GM23338 (cell line): Measurements from ENCODE around the gene LPP. TPM values are rescaled to one million over a fixed set of nuclear protein-coding genes. Genes with fewer than 3 reads are reported as not detected.

Experiments
- ATAC-seq: fragments of 200-7000 bp; cut with Tn5 transposase; 3 replicates; pipeline ENCODE4 v1.9.1; 2020
- DNase-seq: peaks from one replicate; pipeline ENCODE4 v3.0.0-alpha.2; 2015; ENCODE audit warnings: low spot score
- H2AFZ ChIP-seq: fragments of 200-600 bp; sonication (generic); 2 replicates; pipeline ENCODE4 v1.8.0; 2016; ENCODE audit warnings: antibody characterized with exemption, mild to moderate bottlenecking, moderate library complexity
- H3F3A ChIP-seq: fragments of 200-600 bp; sonication (generic); replicated peaks from 2 replicates; pipeline ENCODE4 v1.8.0; 2017; ENCODE audit warnings: antibody characterized with exemption, mixed run types, low read depth
- H3K27ac ChIP-seq: fragments of 200-600 bp; sonication (generic); 2 replicates; pipeline ENCODE4 v1.6.1; 2016; ENCODE audit warnings: low read depth
- H3K27me3 ChIP-seq: fragments of 200-600 bp; sonication (generic); 2 replicates; pipeline ENCODE4 v1.8.0; 2016; ENCODE audit warnings: mild to moderate bottlenecking, mixed run types, moderate library complexity; ENCODE audit not compliant: insufficient read depth
- H3K36me3 ChIP-seq: fragments of 200-600 bp; sonication (generic); 2 replicates; pipeline ENCODE4 v1.8.0; 2016; ENCODE audit warnings: mild to moderate bottlenecking; ENCODE audit not compliant: insufficient read depth
- H3K4me1 ChIP-seq: fragments of 200-600 bp; sonication (generic); 2 replicates; pipeline ENCODE4 v1.8.0; 2016; ENCODE audit warnings: mild to moderate bottlenecking, moderate library complexity; ENCODE audit not compliant: insufficient read depth
- H3K4me2 ChIP-seq: fragments of 200-600 bp; sonication (generic); 2 replicates; pipeline ENCODE4 v1.7.1; 2017; ENCODE audit warnings: mixed run types
- H3K4me3 ChIP-seq: fragments of 200-600 bp; sonication (generic); 2 replicates; pipeline ENCODE4 v1.6.1; 2016; ENCODE audit warnings: mixed run types
- H3K79me2 ChIP-seq: fragments of 200-600 bp; sonication (generic); replicated peaks from 2 replicates; pipeline ENCODE4 v1.8.0; 2017; ENCODE audit warnings: mild to moderate bottlenecking; ENCODE audit not compliant: insufficient read depth
- H3K9me2 ChIP-seq: fragments of 200-600 bp; sonication (generic); 2 replicates; pipeline ENCODE4 v1.8.0; 2017; ENCODE audit not compliant: insufficient read depth
- H4K20me1 ChIP-seq: fragments of 200-600 bp; sonication (generic); replicated peaks from 2 replicates; pipeline ENCODE4 v1.8.0; 2017; ENCODE audit warnings: mild to moderate bottlenecking; ENCODE audit not compliant: insufficient read depth
- H3K27ac Mint-ChIP-seq: 2 replicates; pipeline ENCODE4 v1.8.0; 2020; ENCODE audit warnings: inconsistent platforms, mild to moderate bottlenecking, moderate library complexity, mixed read lengths
- H3K27me3 Mint-ChIP-seq: 3 replicates; pipeline ENCODE4 v1.8.0; 2022; ENCODE audit warnings: low read depth, mild to moderate bottlenecking, moderate library complexity, mixed read lengths, inconsistent platforms; ENCODE audit not compliant: insufficient read depth, poor library complexity
- H3K36me3 Mint-ChIP-seq: 3 replicates; pipeline ENCODE4 v1.8.0; 2021; ENCODE audit warnings: low read depth, mild to moderate bottlenecking, inconsistent platforms, moderate library complexity, mixed read lengths
- H3K4me1 Mint-ChIP-seq: 3 replicates; pipeline ENCODE4 v1.8.0; 2020; ENCODE audit warnings: mild to moderate bottlenecking, inconsistent platforms, mixed read lengths
- H3K4me3 Mint-ChIP-seq: 3 replicates; pipeline ENCODE4 v1.8.0; 2021; ENCODE audit warnings: moderate library complexity, mild to moderate bottlenecking, inconsistent platforms, mixed read lengths
- H3K9me3 Mint-ChIP-seq: 3 replicates; pipeline ENCODE4 v1.8.0; 2020; ENCODE audit warnings: moderate library complexity, mild to moderate bottlenecking, inconsistent platforms, mixed read lengths
- CREB1 ChIP-seq: fragments of 250-450 bp; sonication (Bioruptor Pico); IDR thresholded peaks from 2 replicates; pipeline ENCODE4 v1.5.0; 2020; ENCODE audit warnings: low read depth, mild to moderate bottlenecking, moderate library complexity
- CTCF ChIP-seq, 2 experiments: fragments of 200-600 bp in 1 of 2; sonication (generic) in 1 of 2; conservative IDR thresholded peaks; 2 replicates each; pipeline versions ENCODE4 v1.5.1 to v1.6.1; 2016 to 2017; ENCODE audit warnings: antibody characterized with exemption in 2 of 2, low read depth in 2 of 2, mild to moderate bottlenecking in 2 of 2, moderate library complexity in 1 of 2
- ETS1 ChIP-seq: IDR thresholded peaks from 2 replicates; pipeline ENCODE4 v1.6.1; 2016; ENCODE audit warnings: antibody characterized with exemption
- EZH2 ChIP-seq: fragments of 200-600 bp; sonication (generic); IDR thresholded peaks from one replicate; pipeline ENCODE4 v1.8.0; 2017; ENCODE audit warnings: antibody characterized with exemption, mild to moderate bottlenecking, low read depth; ENCODE audit not compliant: unreplicated experiment
- EZH2phosphoT487 ChIP-seq: fragments of 200-600 bp; sonication (generic); IDR thresholded peaks from one replicate; pipeline ENCODE4 v1.8.1; 2018; ENCODE audit warnings: antibody characterized with exemption; ENCODE audit not compliant: unreplicated experiment
- JUNB ChIP-seq: IDR thresholded peaks from one replicate; pipeline ENCODE4 v1.6.1; 2016; ENCODE audit warnings: antibody characterized with exemption; ENCODE audit not compliant: unreplicated experiment
- NANOG ChIP-seq: IDR thresholded peaks from 2 replicates; pipeline ENCODE4 v1.6.1; 2016; ENCODE audit warnings: antibody characterized with exemption, borderline replicate concordance
- REST ChIP-seq: IDR thresholded peaks from one replicate; pipeline ENCODE4 v1.6.1; 2018; ENCODE audit warnings: antibody characterized with exemption; ENCODE audit not compliant: unreplicated experiment
- STAT1 ChIP-seq: IDR thresholded peaks from one replicate; pipeline ENCODE4 v1.6.1; 2016; ENCODE audit warnings: antibody characterized with exemption; ENCODE audit not compliant: unreplicated experiment
- ZNF114 ChIP-seq: fragments of 250-450 bp; sonication (Bioruptor Pico); IDR thresholded peaks from 2 replicates; pipeline ENCODE4 v1.5.0; 2020; ENCODE audit warnings: mild to moderate bottlenecking, moderate library complexity
- ZNF331 ChIP-seq: fragments of 250-450 bp; sonication (Bioruptor Pico); IDR thresholded peaks from 2 replicates; pipeline ENCODE4 v1.5.0; 2020; ENCODE audit warnings: low read depth, mild to moderate bottlenecking, moderate library complexity
- polyA plus RNA-seq: library from polyadenylated mRNA; unstranded; fragments of >200 nt; fragmentation: Nextera tagmentation; extraction: Ambion mirVana; gene quantifications from 2 replicates; pipeline ENCODE4 v1.2.1, GENCODE V29; 2016
- total RNA-seq: library from RNA; depleted of rRNA; stranded (reverse); fragments of >200 nt; shearing (Covaris generic); gene quantifications from 2 replicates; pipeline ENCODE4 v1.2.3, GENCODE V29; 2014

Gene LPP
- total and polyA plus RNA-seq, 2 experiments from 2014 or later, result 23.0 to 35.2 TPM

GRCh38 chr3:188270423-188270972 is 116.5 kb downstream of the LPP start (continued):
- TF ChIP-seq ZNF331 (CRISPR knock-in tag), result no peak
- TF ChIP-seq REST, result no peak
- TF ChIP-seq JUNB, result no peak
- no peak for TF ChIP-seq EZH2
- no peak for TF ChIP-seq ZNF114 (CRISPR knock-in tag)
- no peak for TF ChIP-seq NANOG

- Histone ChIP-seq H3F3A (no peaks in the 10 kb centered on the region), H3K27ac (peak overlapping the region; percentile 72; the same call in 1 of the 2 replicates), H3K4me3 (no peak overlapping the region), H3K79me2 (no peaks in the 10 kb centered on the region), H4K20me1 (no peaks in the 10 kb centered on the region), H2AFZ (no peak overlapping the region), H3K4me2 (no peak overlapping the region), H3K27me3 (no peaks in the 10 kb centered on the region), H3K4me1 (peaks cover 48% of the 10 kb centered on the region), H3K36me3 (no peaks in the 10 kb centered on the region), H3K9me2 (peaks cover 9% of the 10 kb centered on the region; the same call in 1 of the 2 replicates)
- Mint-ChIP-seq H3K27me3 (peaks cover 5% of the 10 kb centered on the region), H3K36me3 (no peaks in the 10 kb centered on the region), H3K9me3 (no peaks in the 10 kb centered on the region), H3K4me1 (peaks cover 38% of the 10 kb centered on the region), H3K27ac (peak overlapping the region; percentile 26), H3K4me3 (no peak overlapping the region)
- DNase-seq, result no peak
- no peak for ATAC-seq
- TF ChIP-seq STAT1, result no peak
- no peak for TF ChIP-seq CREB1 (CRISPR knock-in tag)
- TF ChIP-seq REST, result no peak
- TF ChIP-seq EZH2phosphoT487, result no peak
- no peak for TF ChIP-seq ETS1
- TF ChIP-seq ZNF331 (CRISPR knock-in tag), result no peak
- TF ChIP-seq CTCF (conservative IDR thresholded peaks at IDR 0.05; ENCODE audit: low read depth in 2 of 2), result no peak
Measured at GRCh38 chr3:188271226-188271914, 117.4 kb downstream of the LPP start.
